GM12878 (cell line): ENCODE measurements around the gene TSPAN5. TPM values are rescaled to one million over a fixed set of nuclear protein-coding genes. Genes with fewer than 3 reads are reported as not detected.

ENCODE experiments used
- ATAC-seq: fragments of 200-7000 bp; cut with Tn5 transposase; 3 replicates; pipeline ENCODE4 v1.9.1; 2020; ENCODE audit warnings: mild to moderate bottlenecking, moderate library complexity
- BruUV-seq: library from RNA; stranded (reverse); fragments of 400-500 nt; replicated peaks from 2 replicates; lab custom pipeline; 2021; lab: Mats Ljungman, UMichigan
- CTCF ChIA-PET: fragments of 300-600 bp; sonication (Branson Sonifier 250); formaldehyde crosslinking; extraction: SDS; loops from one replicate; lab custom pipeline; 2021; ENCODE audit warnings: inconsistent platforms; lab: Yijun Ruan, JAX
- POLR2A ChIA-PET: fragments of 350-600 bp; formaldehyde crosslinking; extraction: SDS; loops from one replicate; lab custom pipeline; 2021; ENCODE audit warnings: inconsistent platforms; lab: Charles Lee
- RAD21 ChIA-PET: fragments of 300-600 bp; sonication (Branson Sonifier 250); formaldehyde crosslinking; loops from one replicate; lab custom pipeline; 2023; ENCODE audit warnings: antibody characterized with exemption; ENCODE audit not compliant: unreplicated experiment; lab: Charles Lee
- SMC1A ChIA-PET: fragments of 300-600 bp; sonication (Branson Sonifier 250); formaldehyde crosslinking; loops from one replicate; lab custom pipeline; 2023; ENCODE audit not compliant: unreplicated experiment, uncharacterized antibody; lab: Charles Lee
- DNase-seq: peaks from one replicate; pipeline ENCODE4 v3.0.0-alpha.2; 2011; ENCODE audit warnings: low read depth, low spot score
- FAIRE-seq: peaks from 3 replicates; lab custom pipeline; 2011; peaks lifted over from hg19 to GRCh38; lab: Jason Lieb, UNC
- H2AFZ ChIP-seq: 2 replicates; pipeline ENCODE4 v1.6.0; 2011; ENCODE audit warnings: low read depth, low read length, control low read depth; ENCODE audit not compliant: control insufficient read depth
- H3K27ac ChIP-seq: 2 replicates; pipeline ENCODE4 v1.5.1; 2011; ENCODE audit warnings: control low read depth; ENCODE audit not compliant: control insufficient read depth, insufficient read depth
- H3K27me3 ChIP-seq, 2 experiments: replicated peaks in 1 of 2; 2 replicates each; pipeline versions ENCODE4 v1.6.0 to v1.6.1; 2011; ENCODE audit warnings: low read length in 1 of 2; ENCODE audit not compliant: control insufficient read depth in 2 of 2, insufficient read depth in 2 of 2
- H3K36me3 ChIP-seq, 2 experiments: 2 replicates each; pipeline ENCODE4 v1.5.1; 2011; ENCODE audit warnings: low read length in 1 of 2; ENCODE audit not compliant: control insufficient read depth in 2 of 2, insufficient read depth in 2 of 2
- H3K4me1 ChIP-seq: 2 replicates; pipeline ENCODE4 v1.6.1; 2011; ENCODE audit warnings: mild to moderate bottlenecking, low read length, moderate library complexity, mixed read lengths; ENCODE audit not compliant: control insufficient read depth, insufficient read depth
- H3K4me2 ChIP-seq: 2 replicates; pipeline ENCODE4 v1.6.0; 2011; ENCODE audit warnings: control low read depth; ENCODE audit not compliant: control insufficient read depth, insufficient read depth
- H3K4me3 ChIP-seq: fragments of 200-600 bp; sonication (generic); 2 replicates; pipeline ENCODE4 v1.5.1; 2016
- H3K79me2 ChIP-seq: 2 replicates; pipeline ENCODE4 v1.6.0; 2011; ENCODE audit warnings: low read length; ENCODE audit not compliant: control insufficient read depth, insufficient read depth
- H3K9ac ChIP-seq: 2 replicates; pipeline ENCODE4 v1.8.0; 2011; ENCODE audit warnings: low read length, control low read depth, mixed read lengths; ENCODE audit not compliant: control insufficient read depth, insufficient read depth
- H3K9me3 ChIP-seq: replicated peaks from 3 replicates; pipeline ENCODE4 v1.5.1; 2011; ENCODE audit warnings: mild to moderate bottlenecking, low read length; ENCODE audit not compliant: control insufficient read depth, insufficient read depth
- H4K20me1 ChIP-seq: 2 replicates; pipeline ENCODE4 v1.6.0; 2011; ENCODE audit not compliant: control insufficient read depth, insufficient read depth
- CBX3 ChIP-seq: fragments of 200-600 bp; sonication (generic); IDR thresholded peaks from 2 replicates; pipeline ENCODE4 v1.6.1; 2016; ENCODE audit warnings: low read depth, borderline replicate concordance
- DPF2 ChIP-seq: fragments of 450-650 bp; IDR thresholded peaks from 2 replicates; pipeline ENCODE4 v1.6.1; 2017; ENCODE audit warnings: mild to moderate bottlenecking
- GABPA ChIP-seq: IDR thresholded peaks from 2 replicates; pipeline ENCODE4 v1.6.1; 2014; ENCODE audit warnings: antibody characterized with exemption, low read depth, mild to moderate bottlenecking, inconsistent platforms
- IKZF2 ChIP-seq, 2 experiments: fragments of 450-650 bp; IDR thresholded peaks; 2 replicates each; pipeline ENCODE4 v1.6.1; 2017; ENCODE audit warnings: mild to moderate bottlenecking in 2 of 2, moderate library complexity in 2 of 2
- MXI1 ChIP-seq: fragments of 150-350 bp; IDR thresholded peaks from 2 replicates; pipeline ENCODE4 v1.6.1; 2011; ENCODE audit warnings: low read depth, mild to moderate bottlenecking, inconsistent platforms, low read length, improper control_type of control experiment
- NFYA ChIP-seq: IDR thresholded peaks from 2 replicates; pipeline ENCODE4 v1.6.1; 2011; ENCODE audit warnings: low read depth, mild to moderate bottlenecking, low read length, improper control_type of control experiment, borderline replicate concordance
- SP1 ChIP-seq: IDR thresholded peaks from one replicate; pipeline ENCODE4 v1.6.1; 2011; ENCODE audit warnings: low read depth, low read length
- SRF ChIP-seq, 2 experiments: IDR thresholded peaks; 2 replicates each; pipeline ENCODE4 v1.6.1; 2011; ENCODE audit warnings: low read depth in 2 of 2, low read length in 2 of 2, mild to moderate bottlenecking in 1 of 2, moderate library complexity in 1 of 2
- STAT1 ChIP-seq: fragments of 450-650 bp; conservative IDR thresholded peaks from 2 replicates; pipeline ENCODE4 v1.6.1; 2014; ENCODE audit warnings: antibody characterized with exemption, mild to moderate bottlenecking
- YBX1 ChIP-seq: fragments of 450-650 bp; IDR thresholded peaks from 2 replicates; pipeline ENCODE4 v1.6.1; 2016; ENCODE audit warnings: antibody characterized with exemption
- YY1 ChIP-seq: IDR thresholded peaks from 2 replicates; pipeline ENCODE4 v1.6.1; 2011; ENCODE audit warnings: low read depth, mild to moderate bottlenecking, low read length
- ZBED1 ChIP-seq: IDR thresholded peaks from 2 replicates; pipeline ENCODE4 v1.6.1; 2016; ENCODE audit warnings: borderline replicate concordance
- ZSCAN29 ChIP-seq: fragments of 450-650 bp; IDR thresholded peaks from 2 replicates; pipeline ENCODE4 v1.6.1; 2017; ENCODE audit warnings: mild to moderate bottlenecking, moderate library complexity
- WGBS: methylation state at CpG from one replicate; pipeline ENCODE4 v1.1.6; 2016; ENCODE audit warnings: low lambda C conversion rate; ENCODE audit not compliant: insufficient replicate concordance, insufficient coverage; ENCODE audit errors: missing lambda C conversion rate; 5-methylcytosine and 5-hydroxymethylcytosine counted together
- in situ Hi-C: fragments of 300-500 bp; cut with MboI; formaldehyde crosslinking; loops from 9 replicates; pipeline ENCODE4 v1.14.3; 2018; ENCODE audit warnings: mixed read lengths
- intact Hi-C: fragments of 100-400 bp; cut with micrococcal nuclease; formaldehyde crosslinking; loops from one replicate; pipeline ENCODE4 v1.14.2; 2022; ENCODE audit not compliant: unreplicated experiment
- polyA plus RNA-seq, 11 experiments: library from polyadenylated mRNA; depleted of rRNA in 4 of 11; unstranded in 6 of 11; stranded (reverse) in 5 of 11; fragments of >200 nt; fragmentation: Nextera tagmentation in 4 of 11; fragmentation: Illumina TruSeq in 1 of 11; extraction: Ambion mirVana in 4 of 11; extraction: Trizol in 1 of 11; gene quantifications; 1 replicate in 1 of 11; 2 replicates in 10 of 11; pipeline versions ENCODE4 v1.2.1 to v1.2.3, GENCODE V29; 2011 to 2016; ENCODE audit warnings: inconsistent platforms in 2 of 11, missing spikeins in 2 of 11, low read depth in 1 of 11
- total RNA-seq, 4 experiments: library from RNA; depleted of rRNA in 3 of 4; stranded (reverse); fragments of >200 nt in 3 of 4; fragmentation: Illumina TruSeq in 1 of 4; extraction: Trizol in 1 of 4; gene quantifications; 2 replicates each; pipeline versions ENCODE4 v1.2.1 to v1.2.3, GENCODE V29; 2013 to 2021
- TF ChIP-seq, protein P1 (sequence below): fragments of 450-650 bp; IDR thresholded peaks from 2 replicates; pipeline ENCODE4 v1.6.1; 2014; ENCODE audit warnings: mild to moderate bottlenecking
- TF ChIP-seq, protein P2 (sequence below): fragments of 150-350 bp; IDR thresholded peaks from 2 replicates; pipeline ENCODE4 v1.6.1; 2016; ENCODE audit warnings: low read depth, low read length
- TF ChIP-seq, protein P3 (sequence below): IDR thresholded peaks from 2 replicates; pipeline ENCODE4 v1.6.1; 2011; ENCODE audit warnings: low read depth, low read length, improper control_type of control experiment, borderline replicate concordance
- TF ChIP-seq, protein P4 (sequence below): IDR thresholded peaks from 2 replicates; pipeline ENCODE4 v1.6.1; 2012; ENCODE audit warnings: low read depth, low read length, improper control_type of control experiment

TSPAN5 gene
- total and polyA plus RNA-seq, 10 of the 15 experiments (the other 5 are each of a cell fraction or from before 2014, with no cell fraction given): 0.09 to 8.2 (median 0.27) TPM

DNA sequence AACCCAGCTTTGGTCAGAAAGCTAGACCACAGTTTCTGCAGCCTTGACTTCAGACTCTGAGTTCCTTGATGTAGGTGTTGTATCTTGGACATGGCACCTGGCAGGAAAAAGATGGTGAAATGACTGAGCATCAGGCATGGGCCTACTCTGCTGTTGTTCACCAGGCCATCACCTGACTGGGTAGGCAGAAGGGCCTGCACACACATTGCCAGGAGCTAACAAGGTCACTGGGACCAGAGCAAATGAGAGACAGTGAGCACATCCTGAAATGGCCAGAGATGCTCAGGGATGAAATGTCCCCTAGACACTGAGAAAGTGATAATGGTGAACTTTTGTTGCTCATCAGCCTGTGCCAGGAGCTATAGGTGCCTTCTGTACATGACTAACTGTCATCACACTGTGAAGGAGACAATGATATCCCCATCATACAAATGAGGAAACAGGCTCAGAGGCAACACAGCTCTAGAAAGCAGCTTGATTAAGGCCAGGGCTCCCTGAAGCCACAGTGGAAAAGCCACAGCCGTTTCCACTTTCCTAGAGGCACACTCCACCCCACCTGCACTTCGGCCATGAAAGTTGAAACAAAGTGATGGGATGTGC is 128.3 kb downstream of the TSPAN5 start:
- DNase-seq: no peak
- H3K9me3 ChIP-seq: no peaks in the 10 kb centered on the region
- POLR2A ChIA-PET: interaction anchor here (0.8 kb wide), 1 partner anchor 41 kb away, joined by 3 read pairs; no protein-coding TSS in a partner anchor
- RAD21 ChIA-PET: interaction anchor here (1.8 kb wide), 1 partner anchor 34 kb away, joined by 4 read pairs; no protein-coding TSS in a partner anchor
- no peaks in the 10 kb centered on the region for H3K36me3 ChIP-seq
- H3K9ac ChIP-seq: no peak overlapping the region
- BruUV-seq: no TSS peak
- H3K4me2 ChIP-seq: no peak overlapping the region
- H3K4me3 ChIP-seq: no peak overlapping the region
- H3K79me2 ChIP-seq: no peaks in the 10 kb centered on the region
- WGBS: 17% methylated on average over 2 of the region's 2 CpGs
- intact Hi-C loops: no loop called here
- H3K27me3 ChIP-seq: peaks cover 0 to 2% of the 10 kb centered on the region in 2 experiments; a peak in 1 of 4 replicates
- SMC1A ChIA-PET: interaction anchor here (0.8 to 3.1 kb wide), 5 partner anchors 8 to 62 kb away, joined by 3 to 10 read pairs (median 4); no protein-coding TSS in a partner anchor
- H3K4me1 ChIP-seq: no peaks in the 10 kb centered on the region
- no peak overlapping the region for H3K27ac ChIP-seq
- no peak for ATAC-seq
- no peak for FAIRE-seq
- CTCF ChIA-PET: interaction anchor here (0.6 to 1.5 kb wide), 4 partner anchors 9 to 123 kb away, joined by 3 to 5 read pairs (median 4); no protein-coding TSS in a partner anchor
- H2AFZ ChIP-seq: no peak overlapping the region
- in situ Hi-C loops: no loop called here
- no peaks in the 10 kb centered on the region for H4K20me1 ChIP-seq
- TF ChIP-seq DPF2 (no peak), SP1 (no peak), IKZF2 (IDR thresholded peaks at IDR 0.05) (no peak), STAT1 (no peak), YY1 (no peak), MXI1 (no peak), ZSCAN29 (no peak), GABPA (no peak), SRF (IDR thresholded peaks at IDR 0.05; ENCODE audit: low read depth in 2 of 2, low read length in 2 of 2) (no peak), ZBED1 (no peak), YBX1 (no peak), CBX3 (no peak), NFYA (no peak)
- TF ChIP-seq, protein P1, sequence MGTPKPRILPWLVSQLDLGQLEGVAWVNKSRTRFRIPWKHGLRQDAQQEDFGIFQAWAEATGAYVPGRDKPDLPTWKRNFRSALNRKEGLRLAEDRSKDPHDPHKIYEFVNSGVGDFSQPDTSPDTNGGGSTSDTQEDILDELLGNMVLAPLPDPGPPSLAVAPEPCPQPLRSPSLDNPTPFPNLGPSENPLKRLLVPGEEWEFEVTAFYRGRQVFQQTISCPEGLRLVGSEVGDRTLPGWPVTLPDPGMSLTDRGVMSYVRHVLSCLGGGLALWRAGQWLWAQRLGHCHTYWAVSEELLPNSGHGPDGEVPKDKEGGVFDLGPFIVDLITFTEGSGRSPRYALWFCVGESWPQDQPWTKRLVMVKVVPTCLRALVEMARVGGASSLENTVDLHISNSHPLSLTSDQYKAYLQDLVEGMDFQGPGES: no peak
- TF ChIP-seq, protein P2, sequence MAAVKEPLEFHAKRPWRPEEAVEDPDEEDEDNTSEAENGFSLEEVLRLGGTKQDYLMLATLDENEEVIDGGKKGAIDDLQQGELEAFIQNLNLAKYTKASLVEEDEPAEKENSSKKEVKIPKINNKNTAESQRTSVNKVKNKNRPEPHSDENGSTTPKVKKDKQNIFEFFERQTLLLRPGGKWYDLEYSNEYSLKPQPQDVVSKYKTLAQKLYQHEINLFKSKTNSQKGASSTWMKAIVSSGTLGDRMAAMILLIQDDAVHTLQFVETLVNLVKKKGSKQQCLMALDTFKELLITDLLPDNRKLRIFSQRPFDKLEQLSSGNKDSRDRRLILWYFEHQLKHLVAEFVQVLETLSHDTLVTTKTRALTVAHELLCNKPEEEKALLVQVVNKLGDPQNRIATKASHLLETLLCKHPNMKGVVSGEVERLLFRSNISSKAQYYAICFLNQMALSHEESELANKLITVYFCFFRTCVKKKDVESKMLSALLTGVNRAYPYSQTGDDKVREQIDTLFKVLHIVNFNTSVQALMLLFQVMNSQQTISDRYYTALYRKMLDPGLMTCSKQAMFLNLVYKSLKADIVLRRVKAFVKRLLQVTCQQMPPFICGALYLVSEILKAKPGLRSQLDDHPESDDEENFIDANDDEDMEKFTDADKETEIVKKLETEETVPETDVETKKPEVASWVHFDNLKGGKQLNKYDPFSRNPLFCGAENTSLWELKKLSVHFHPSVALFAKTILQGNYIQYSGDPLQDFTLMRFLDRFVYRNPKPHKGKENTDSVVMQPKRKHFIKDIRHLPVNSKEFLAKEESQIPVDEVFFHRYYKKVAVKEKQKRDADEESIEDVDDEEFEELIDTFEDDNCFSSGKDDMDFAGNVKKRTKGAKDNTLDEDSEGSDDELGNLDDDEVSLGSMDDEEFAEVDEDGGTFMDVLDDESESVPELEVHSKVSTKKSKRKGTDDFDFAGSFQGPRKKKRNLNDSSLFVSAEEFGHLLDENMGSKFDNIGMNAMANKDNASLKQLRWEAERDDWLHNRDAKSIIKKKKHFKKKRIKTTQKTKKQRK: no peak
- TF ChIP-seq, protein P3, sequence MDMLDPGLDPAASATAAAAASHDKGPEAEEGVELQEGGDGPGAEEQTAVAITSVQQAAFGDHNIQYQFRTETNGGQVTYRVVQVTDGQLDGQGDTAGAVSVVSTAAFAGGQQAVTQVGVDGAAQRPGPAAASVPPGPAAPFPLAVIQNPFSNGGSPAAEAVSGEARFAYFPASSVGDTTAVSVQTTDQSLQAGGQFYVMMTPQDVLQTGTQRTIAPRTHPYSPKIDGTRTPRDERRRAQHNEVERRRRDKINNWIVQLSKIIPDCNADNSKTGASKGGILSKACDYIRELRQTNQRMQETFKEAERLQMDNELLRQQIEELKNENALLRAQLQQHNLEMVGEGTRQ: no peak
- TF ChIP-seq, protein P4, sequence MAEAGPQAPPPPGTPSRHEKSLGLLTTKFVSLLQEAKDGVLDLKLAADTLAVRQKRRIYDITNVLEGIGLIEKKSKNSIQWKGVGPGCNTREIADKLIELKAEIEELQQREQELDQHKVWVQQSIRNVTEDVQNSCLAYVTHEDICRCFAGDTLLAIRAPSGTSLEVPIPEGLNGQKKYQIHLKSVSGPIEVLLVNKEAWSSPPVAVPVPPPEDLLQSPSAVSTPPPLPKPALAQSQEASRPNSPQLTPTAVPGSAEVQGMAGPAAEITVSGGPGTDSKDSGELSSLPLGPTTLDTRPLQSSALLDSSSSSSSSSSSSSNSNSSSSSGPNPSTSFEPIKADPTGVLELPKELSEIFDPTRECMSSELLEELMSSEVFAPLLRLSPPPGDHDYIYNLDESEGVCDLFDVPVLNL: no peak
